Measurements from ENCODE around the gene WDFY4. TPM values are rescaled to one million over a fixed set of nuclear protein-coding genes. Genes with fewer than 3 reads are reported as not detected.

WDFY4 gene
- total RNA-seq, 1 donor from 2014 or later, result 0.41 TPM

DNA sequence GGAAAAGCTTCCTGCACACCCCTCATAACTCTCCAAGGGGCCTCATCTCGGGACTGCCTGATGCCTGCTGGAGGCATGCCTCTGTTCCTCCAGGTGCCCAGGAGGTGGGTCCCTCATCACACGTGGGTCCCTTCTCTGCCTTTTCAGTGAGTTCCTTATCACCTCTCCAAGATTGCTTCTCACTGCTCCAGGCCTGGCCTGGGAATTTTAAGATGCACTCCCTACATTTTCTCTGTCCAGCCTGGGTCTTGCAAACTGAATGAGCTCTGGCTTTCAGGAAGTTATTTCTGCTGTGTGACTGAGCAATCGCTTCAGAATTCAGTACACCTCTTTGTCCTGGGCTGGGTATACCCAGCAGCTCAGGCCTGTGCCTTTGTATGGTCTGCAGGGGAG lies 211.1 kb downstream of the WDFY4 start:
- DNase-seq (ENCODE audit: extremely low read depth, low read depth, low spot score), result no peak

DNA sequence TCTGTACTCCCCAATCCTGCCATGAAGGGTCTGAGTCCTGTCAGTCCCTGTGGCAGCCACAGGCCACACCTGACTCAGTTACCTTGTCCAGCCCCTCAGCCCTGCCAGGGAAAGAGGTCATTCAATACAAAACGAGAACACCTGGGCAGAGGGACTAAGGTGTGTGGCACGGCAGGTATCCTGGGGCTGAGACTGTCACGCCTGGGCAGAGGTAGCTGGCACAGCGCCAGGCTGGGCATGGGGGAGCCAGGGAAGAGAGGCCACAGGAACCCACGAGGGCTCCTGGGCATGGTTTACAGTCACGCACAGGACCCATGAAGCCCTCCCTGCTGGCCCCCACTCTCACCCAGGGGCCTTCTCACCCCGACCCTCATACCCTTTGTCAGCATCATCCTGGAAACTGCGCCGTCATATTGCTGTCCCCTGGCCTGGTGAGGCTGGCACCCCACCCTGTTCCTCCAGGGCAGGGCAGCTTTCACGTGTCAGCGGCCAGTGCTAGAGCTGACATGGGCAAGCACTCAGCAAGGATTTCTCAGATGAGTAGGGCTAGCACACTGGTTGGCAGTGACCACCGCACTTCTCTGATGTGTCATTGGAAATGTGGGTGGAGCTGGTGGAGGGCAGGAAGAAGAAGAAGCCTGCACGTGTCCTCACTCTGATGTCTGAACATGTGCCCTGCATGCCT lies 212.2 kb downstream of the WDFY4 start:
- no peak for DNase-seq (ENCODE audit: extremely low read depth, low read depth, low spot score)

DNA sequence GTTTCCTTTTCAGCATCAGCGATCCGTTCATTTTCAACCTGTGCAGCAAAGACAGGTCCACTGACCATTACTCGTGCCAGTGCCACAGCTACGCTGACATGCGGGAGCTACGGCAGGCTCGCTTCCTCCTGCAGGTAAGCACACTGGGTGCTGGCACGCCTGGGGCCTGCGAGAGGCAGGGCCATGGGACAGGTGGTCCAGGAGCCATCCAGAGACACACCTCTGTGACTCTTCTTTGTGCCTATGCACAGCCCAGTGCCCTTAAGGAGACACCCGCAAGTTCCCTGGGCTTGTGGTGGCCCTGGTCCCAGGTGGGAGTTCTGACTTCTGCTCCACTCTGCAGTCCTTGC lies 212.7 kb downstream of the WDFY4 start:
- no peak for DNase-seq (ENCODE audit: extremely low read depth, low read depth, low spot score)

DNA sequence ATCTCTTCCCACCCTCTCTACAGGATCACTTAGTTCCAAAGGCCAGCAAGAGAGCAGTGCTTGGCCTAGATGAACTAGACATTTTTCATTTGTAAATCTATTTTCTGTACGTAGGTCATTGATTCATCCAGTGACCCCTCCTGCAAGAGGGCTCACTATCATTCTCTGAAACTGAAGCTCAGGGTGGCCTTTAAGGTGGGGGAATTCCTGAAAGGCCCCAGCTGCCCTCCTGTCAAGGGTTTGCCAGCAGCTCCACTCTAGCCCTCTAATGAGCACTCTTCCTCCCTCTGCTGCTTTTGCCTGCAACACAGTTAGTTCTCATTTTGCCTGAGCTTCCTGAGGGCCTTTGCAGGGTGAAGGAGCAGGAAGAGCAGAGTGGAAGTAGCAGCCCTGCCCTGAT lies 213.8 kb downstream of the WDFY4 start:
- no peak for DNase-seq (ENCODE audit: extremely low read depth, low read depth, low spot score)

DNA sequence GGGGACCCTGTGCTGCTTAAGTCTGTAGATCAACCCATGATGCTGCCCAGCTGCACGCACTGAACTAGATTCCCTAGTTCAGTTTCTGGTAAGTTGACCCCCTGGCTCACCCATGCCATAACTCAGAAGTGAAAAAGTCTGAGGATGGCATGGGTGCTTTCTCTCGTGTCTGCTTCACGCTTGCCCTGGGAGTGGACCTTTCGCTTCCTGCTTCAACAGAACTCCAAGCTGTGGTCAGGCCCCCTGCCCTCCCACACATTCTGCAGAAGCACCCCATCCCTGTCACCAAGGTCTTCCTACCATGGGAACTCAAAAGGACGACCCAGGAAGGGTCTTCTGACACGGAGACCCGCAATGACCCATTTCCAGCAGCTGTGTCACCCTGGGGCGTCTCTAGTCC lies 215.1 kb downstream of the WDFY4 start:
- DNase-seq (ENCODE audit: extremely low read depth, low read depth, low spot score), result no peak

DNA sequence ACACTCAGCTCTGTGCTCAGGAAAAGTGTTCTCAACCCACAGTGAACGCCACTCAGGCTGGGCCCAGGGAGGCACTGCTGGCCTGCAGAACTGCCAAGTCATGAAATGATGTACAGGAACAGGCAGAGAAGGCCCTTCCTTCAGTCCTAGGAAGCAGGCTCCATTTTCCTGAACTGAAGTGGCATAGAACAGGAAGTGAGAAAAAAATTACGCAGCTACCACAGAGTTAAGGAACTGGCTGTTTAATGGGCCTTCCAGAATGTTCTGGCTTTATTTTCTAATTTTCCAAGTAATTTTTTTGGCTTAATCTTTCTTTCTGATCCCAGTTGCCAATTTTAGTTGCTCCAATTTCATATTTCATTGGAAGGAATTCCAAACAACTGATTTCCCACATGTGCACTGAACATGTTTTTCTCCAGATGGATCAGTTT lies 215.7 kb downstream of the WDFY4 start:
- no peak for DNase-seq (ENCODE audit: extremely low read depth, low read depth, low spot score)

DNA sequence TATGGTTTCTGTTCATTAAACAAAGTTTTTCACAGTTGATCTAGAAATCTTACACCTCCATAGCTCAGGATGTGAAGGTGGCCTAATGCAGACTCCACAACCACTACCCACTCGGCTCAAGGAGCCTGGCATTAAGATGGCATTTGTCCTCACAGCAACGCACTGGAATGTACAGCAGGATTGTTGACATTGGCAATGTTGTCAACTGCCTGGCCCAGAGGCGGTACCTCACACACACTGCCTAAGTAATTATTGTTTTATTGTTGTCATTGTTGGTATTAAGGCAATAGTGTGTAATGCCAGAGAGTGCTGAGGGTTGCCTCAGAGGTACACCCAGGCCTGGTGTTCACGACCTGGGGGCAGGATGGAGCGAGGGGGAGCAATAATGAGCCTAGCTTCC lies 216.6 kb downstream of the WDFY4 start:
- no peak for DNase-seq (ENCODE audit: extremely low read depth, low read depth, low spot score)

DNA sequence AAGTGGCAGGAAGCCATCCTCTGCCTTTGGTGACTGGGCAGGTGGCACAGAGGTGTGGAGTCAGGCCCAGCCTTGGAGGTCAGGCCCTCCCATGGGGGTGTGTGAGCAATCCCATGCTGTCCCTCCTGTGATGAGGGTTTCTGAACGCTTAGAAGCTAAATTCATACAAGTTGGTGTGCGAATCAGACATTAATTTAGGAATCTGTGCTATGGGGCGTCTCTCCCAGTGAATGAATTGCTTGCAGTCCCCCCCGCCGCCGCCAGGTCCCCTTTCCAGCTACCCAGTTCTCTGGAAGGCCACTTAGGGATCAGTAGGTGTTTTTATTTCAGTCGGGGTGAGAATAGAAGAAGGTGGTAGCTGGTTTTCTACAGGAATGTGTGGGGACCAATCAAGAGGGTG lies 217.4 kb downstream of the WDFY4 start:
- no peak for DNase-seq (ENCODE audit: extremely low read depth, low read depth, low spot score)

DNA sequence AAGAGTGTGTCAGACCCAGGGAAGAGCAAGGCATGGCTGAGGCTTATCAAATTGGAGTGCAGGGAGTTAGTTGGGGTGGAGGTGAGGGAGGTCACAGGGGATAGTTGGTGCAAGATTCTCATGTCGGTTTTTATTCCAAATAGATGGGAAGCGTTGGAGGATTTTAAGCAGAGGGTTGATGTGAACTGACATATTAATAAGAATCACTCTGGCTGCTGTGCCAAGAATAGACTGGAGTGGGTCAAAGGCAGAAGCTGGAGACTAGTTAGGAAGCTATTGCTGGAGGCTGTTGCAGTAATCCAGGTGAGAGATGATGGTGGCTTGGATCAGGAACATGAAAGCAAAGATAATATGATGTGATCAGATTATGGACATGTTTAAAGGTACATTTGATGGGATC lies 218.5 kb downstream of the WDFY4 start:
- DNase-seq (ENCODE audit: extremely low read depth, low read depth, low spot score), result no peak

DNA sequence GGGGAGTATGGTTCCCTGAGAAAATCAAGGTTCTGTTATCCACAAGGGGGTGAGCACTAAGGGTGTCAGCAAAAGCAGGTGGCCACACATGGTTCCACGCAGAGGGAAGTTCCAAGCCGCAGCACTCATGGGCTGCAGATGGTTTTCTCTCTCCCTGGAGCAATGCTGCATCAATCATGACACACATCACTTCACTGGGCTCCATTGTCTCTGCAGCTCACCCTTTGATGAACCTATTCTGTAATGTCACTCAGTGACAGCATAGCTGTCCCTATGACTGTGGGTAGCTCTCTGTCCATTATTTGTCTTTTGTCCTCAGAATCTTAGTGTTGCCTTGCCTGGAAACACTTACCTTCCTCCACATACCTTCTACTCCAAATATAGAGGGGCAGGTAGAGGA lies 220.2 kb downstream of the WDFY4 start:
- no peak for DNase-seq (ENCODE audit: extremely low read depth, low read depth, low spot score)

DNA sequence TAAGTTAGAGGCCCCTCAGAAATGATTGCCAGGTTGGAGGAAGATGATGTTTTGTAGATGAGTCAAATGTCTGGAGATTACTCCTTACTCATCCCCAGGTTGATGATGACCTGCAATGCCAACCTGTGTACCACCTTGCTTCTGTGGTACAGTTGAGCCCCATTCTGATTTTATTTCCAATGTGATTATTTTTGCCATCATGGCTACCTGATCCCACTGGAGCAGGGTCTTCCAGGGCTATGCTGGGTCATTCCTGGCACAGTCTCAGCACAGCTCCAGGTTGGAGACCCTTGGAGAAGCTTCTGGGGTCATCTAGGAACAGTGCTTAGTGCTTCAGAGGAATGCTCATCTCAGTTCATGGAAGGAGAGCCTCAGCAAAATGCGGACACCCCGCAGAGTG lies 220.6 kb downstream of the WDFY4 start:
- no peak for DNase-seq (ENCODE audit: extremely low read depth, low read depth, low spot score)

DNA sequence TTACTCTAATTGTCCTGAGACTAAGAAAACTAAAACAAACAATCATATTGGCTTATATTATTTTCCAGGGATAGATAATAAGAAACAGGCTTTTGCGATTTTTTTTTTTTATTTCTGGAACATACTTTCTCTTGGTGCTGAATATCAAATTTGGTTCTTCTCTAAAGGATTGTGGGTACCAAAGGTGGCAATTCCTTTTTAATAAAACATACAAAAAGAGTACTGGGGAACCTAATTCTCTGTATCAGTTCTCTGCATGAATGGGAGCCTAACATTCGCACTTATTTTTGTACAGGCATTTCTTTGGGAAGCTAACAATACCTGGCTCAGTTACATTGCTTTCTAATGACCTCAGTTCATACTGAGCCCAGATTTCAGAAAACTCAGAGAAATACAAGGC lies 222.2 kb downstream of the WDFY4 start:
- DNase-seq (ENCODE audit: extremely low read depth, low read depth, low spot score), result no peak

DNA sequence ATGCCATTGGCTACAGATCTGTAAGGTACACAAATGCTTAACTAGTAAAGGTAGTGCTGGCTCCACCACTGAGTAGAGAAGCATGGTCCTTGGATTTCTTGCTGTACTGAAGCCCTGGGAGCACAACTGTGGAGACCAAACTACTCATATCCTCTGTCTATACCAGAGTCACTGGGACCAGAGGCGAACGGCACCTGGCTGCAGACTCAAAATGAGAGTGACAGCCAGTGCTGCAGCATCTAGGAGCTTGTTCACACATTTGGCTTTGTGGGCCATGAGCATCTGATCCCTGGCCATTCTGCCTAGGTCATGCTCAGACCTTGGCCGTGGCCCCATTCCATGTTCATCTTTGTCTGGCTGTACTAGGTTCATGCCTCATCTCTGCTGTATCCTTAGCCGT lies 223.1 kb downstream of the WDFY4 start:
- DNase-seq (ENCODE audit: extremely low read depth, low read depth, low spot score), result no peak

DNA sequence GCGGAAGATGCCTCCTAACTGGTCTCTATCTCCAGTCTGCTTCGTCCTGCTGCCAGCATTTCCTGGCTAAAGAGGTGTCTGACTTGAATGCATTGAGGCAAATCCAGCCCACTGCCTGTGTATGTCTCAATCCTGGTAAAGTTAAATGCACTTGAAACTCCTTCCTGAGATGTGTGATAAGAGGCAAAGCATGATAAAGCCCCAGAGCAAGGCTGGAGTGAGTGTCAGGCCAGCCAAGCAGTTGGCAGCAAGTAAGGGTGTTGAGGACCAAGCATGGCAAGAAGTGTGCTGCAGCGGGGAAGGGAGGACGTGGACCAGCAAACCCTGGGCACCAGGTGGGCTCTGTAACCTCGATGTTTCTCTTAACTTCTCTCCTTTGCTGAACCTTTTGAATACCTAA lies 225.9 kb downstream of the WDFY4 start:
- no peak for DNase-seq (ENCODE audit: extremely low read depth, low read depth, low spot score)

DNA sequence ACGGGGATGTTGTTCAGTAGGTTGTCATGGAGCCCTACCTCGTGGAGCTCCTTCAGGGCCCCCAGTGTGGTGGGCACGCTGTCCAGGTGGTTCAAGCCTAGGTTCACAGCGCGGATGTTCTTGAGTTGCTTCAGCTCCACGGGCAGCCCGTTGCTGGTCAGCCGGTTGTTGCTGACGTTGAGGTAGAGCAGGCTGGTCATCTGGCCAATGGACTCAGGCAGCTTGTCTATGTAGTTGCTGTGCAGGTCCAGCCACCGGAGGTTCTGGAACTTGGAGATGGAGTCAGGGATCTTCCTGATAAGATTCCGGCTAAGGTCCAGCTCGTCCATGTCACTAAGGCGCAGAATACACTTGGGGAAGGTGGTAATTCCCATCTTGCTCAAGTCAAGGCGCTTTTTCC lies 229.0 kb downstream of the WDFY4 start:
- no peak for DNase-seq (ENCODE audit: extremely low read depth, low read depth, low spot score)

DNA sequence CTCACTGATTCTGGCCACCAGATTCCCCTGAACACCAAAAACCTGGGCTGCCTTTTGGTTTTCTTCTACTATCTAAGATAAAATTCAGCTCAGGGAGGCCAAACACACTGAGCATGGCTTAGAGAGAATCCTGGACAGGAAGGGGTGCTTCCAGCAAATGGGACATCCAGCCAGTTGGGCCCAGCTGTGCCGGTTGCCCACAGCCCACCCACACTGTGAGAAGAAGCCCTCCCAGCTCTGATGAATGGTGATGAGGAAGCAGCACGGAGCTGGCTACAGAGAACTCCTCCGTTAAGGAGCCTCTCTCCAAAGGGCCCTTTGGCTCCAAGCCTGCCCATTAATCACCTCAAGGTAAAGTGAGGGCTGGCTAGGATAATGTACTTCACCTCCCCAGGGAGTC lies 239.1 kb downstream of the WDFY4 start:
- DNase-seq (ENCODE audit: extremely low read depth, low read depth, low spot score), result no peak

DNA sequence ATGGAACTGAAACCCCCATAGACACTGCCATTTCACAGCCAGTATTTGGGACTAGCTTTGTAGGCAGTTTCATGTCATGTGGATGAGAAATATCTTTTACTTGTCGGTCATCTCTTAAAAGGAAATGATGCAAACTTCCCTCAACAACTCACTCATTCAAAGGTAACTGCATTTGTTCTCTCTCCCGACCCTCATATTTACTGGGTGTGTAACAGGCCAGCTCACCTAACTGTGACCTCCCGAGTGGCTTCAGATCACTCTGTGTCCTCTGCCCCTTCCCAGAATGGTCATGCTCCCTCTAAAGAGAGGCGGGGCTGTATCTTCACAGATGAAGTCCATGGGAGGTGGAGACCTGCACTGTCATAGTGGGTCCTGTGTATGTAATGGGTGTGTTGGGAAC lies 240.3 kb downstream of the WDFY4 start:
- DNase-seq (ENCODE audit: extremely low read depth, low read depth, low spot score), result no peak

DNA sequence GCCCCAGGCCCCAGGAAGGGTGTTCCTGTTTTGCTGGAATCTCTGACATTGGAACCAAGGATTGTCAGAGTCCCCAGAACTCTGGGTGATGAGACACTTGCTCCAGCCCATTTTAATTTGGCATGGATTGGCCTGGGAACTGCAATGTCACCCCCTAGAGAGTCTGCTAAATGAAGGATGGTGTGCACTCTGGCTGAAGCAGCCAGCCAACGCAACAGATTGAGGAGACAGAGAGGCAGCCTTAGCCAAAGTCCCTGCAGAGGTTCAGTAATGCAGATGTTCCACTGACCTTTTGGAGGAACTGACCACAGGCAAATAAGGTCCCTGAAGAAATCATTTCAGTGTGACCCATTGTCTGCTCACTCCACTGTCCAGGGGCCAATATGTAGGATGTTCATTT lies 241.6 kb downstream of the WDFY4 start:
- DNase-seq (ENCODE audit: extremely low read depth, low read depth, low spot score), result no peak

DNA sequence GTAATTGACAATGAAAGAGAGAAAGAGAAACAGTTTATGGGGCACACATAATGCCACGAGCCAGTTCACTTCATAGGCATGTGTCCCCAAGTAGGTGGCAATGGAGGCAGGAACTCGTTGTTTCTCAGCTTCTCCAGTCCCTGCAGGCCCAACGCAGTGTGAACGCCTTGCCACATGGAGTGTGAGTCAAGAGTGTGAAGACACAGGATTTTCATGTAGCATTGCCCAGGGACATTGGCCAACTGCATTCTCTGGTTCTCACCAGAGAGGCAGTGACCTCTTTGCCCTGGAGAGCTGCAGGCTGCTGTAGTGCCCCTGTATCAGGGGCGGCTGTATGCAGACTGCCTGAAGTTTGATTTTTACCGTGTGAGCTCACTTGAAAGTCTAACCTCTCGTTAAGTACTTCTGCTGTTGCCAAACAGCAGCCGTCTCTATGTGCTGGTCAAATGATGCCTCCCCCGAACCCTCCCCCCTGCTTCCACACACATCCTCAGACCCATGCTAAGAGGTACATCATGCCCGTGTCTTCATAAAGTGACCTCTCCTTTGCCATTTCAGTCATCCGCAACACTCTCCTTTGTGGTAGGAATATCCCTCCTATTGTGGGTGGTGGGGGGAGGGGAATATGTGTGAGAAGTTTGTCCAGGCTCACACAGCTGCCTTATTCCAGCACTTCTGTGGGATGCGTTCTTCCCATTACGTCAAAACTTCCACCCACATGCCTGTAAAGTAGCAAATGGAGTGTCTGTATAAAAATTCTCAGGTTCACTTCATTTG lies 242.3 kb downstream of the WDFY4 start:
- no peak for DNase-seq (ENCODE audit: extremely low read depth, low read depth, low spot score)

DNA sequence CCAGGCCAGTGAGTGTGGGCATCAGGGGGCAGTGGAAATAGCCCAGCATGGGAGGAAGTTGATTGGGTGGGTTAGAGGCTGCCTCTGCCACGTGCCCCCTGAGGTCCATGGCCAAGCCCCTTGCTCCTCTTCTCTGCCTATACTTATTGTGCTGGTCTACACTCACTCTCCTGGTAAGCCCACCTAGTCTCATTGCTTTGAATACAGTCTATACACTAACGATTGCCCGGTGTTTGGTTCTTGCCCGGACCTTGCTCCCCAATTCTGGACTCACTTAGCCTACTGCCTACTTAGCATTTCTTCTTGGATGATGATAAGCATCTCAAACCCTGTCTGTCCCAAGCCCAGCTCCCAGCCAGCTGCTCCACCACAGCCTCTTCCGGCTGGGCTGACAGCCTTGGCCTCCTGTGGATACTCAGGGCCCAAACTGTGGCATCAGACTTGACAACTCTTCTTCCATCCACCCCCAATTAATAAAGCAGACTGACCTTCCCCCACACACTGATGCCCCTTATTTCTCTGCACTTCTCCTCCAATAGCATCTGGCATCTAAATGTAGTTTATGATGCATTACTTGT lies 244.8 kb downstream of the WDFY4 start:
- DNase-seq (ENCODE audit: extremely low read depth, low read depth, low spot score), result no peak

DNA sequence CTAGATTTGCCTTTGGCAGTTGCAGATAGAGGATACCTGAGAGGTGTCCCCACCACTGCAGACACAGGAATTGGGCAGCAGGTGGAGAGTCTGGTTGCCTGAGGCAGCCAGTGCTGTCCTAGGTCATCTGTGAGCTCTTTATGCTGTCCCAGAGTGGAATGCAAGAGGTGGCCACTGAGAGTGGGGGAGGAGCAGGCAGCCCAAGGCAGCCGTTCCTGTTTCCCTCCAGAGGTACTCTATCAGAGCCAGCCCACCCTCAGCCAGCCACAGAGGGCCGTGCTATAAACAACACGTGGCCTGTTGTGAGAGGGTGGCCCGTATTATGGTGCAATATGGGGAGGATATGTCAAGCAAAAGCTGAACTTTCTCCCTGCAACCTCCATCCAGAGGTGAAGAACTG lies 246.5 kb downstream of the WDFY4 start:
- no peak for DNase-seq (ENCODE audit: extremely low read depth, low read depth, low spot score)

All from glomerular endothelial cell (primary cell).